Measurements from ENCODE around the gene ZNF785.

DNA sequence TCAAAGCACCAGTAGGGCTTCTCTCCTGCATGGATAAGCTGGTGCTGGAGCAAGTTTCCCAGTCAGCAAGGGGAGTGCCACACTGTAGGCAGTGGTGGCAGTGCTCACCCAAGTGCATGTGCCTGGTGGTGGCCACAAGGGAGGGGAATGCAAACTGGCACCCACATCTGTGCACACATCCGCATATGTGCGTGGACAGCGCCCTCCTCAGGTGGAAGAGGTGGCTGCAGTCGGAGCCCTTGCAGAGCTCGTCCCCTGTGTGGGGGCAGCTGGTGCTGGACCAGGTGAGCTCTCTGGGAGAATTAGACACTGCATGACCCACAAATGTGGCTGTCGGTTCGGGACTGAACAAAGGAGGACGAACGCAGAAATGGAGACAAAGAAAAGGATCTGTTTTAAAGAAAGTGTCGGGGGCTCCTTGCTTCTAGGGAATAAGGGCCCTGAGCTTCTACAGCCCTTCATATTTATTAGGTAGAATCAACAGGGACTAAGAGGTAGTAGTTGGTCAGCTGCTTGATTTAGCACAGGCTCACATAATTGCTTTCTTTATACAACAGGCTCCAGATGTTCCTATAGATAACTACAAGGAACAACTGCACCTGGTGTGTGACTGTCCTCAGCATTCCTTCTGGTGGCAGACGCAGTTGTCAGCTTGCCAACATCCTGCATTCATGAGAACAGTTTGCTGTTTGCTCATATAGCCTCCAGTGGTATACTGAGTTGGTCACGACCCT, 30.0 kb upstream of the ZNF785 start:
- TF ChIP-seq EZH2 (IDR thresholded peaks at IDR 0.05; ENCODE audit: low read length) = no peak
- TF ChIP-seq, protein P1, sequence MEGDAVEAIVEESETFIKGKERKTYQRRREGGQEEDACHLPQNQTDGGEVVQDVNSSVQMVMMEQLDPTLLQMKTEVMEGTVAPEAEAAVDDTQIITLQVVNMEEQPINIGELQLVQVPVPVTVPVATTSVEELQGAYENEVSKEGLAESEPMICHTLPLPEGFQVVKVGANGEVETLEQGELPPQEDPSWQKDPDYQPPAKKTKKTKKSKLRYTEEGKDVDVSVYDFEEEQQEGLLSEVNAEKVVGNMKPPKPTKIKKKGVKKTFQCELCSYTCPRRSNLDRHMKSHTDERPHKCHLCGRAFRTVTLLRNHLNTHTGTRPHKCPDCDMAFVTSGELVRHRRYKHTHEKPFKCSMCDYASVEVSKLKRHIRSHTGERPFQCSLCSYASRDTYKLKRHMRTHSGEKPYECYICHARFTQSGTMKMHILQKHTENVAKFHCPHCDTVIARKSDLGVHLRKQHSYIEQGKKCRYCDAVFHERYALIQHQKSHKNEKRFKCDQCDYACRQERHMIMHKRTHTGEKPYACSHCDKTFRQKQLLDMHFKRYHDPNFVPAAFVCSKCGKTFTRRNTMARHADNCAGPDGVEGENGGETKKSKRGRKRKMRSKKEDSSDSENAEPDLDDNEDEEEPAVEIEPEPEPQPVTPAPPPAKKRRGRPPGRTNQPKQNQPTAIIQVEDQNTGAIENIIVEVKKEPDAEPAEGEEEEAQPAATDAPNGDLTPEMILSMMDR (optimal IDR thresholded peaks at IDR 0.05 in 1 of 3, IDR thresholded peaks at IDR 0.05 in 1 of 3, conservative IDR thresholded peaks at IDR 0.05 in 1 of 3; ENCODE audit: extremely low read depth in 1 of 3, insufficient read depth in 2 of 3, low read length in 3 of 3) = peak; percentile 21 to 71 (median 64)
